Endothelial cell of umbilical vein (primary cell): ENCODE results near the gene MACROD2.

Experiments
- CTCF ChIP-seq, 2 donors: IDR thresholded peaks; 1 replicate in 1 of 2; 2 replicates in 1 of 2; pipeline ENCODE4 v1.5.1; 2011; ENCODE audit warnings: low read length in 2 of 2, mild to moderate bottlenecking in 2 of 2, moderate library complexity in 2 of 2, control low read depth in 1 of 2, inconsistent platforms in 1 of 2, low read depth in 1 of 2; ENCODE audit not compliant: insufficient read depth in 1 of 2; ENCODE audit errors: extremely low read depth in 1 of 2
- EZH2 ChIP-seq: IDR thresholded peaks from 2 replicates; pipeline ENCODE4 v1.6.1; 2012; ENCODE audit warnings: borderline replicate concordance, low read depth, mild to moderate bottlenecking, moderate library complexity, low read length, inconsistent platforms; ENCODE audit not compliant: severe bottlenecking
- MAX ChIP-seq: IDR thresholded peaks from 2 replicates; pipeline ENCODE4 v1.6.1; 2011; ENCODE audit not compliant: insufficient read depth, insufficient read length
- MYC ChIP-seq: IDR thresholded peaks from one replicate; pipeline ENCODE4 v1.6.1; 2011; ENCODE audit warnings: mild to moderate bottlenecking, low read depth, low read length
- POLR2A ChIP-seq: IDR thresholded peaks from 2 replicates; pipeline ENCODE4 v1.6.1; 2012; ENCODE audit warnings: low read depth, mild to moderate bottlenecking, control low read depth, low read length
- POLR2AphosphoS5 ChIP-seq: IDR thresholded peaks from 2 replicates; pipeline ENCODE4 v1.6.1; 2012; ENCODE audit warnings: low read depth, mild to moderate bottlenecking, control low read depth, low read length, moderate library complexity; ENCODE audit not compliant: insufficient read depth

- TF ChIP-seq CTCF (IDR thresholded peaks at IDR 0.05; ENCODE audit: extremely low read depth in 1 of 2, insufficient read depth in 1 of 2, low read depth in 1 of 2, low read length in 2 of 2): no peak
- no peak for TF ChIP-seq EZH2
- no peak for TF ChIP-seq MYC
- no peak for TF ChIP-seq POLR2A
- no peak for TF ChIP-seq POLR2AphosphoS5
- TF ChIP-seq MAX: no peak
These were observed 1112.6 kb downstream of the MACROD2 start for GRCh38 chr20:15107931-15108330.
